ENCODE data around the gene VWA3B. TPM values are rescaled to one million over a fixed set of nuclear protein-coding genes. Genes with fewer than 3 reads are reported as not detected.

Gene VWA3B
- total and polyA plus RNA-seq, 2 of the 4 experiments (the other 2 are of a cell fraction) = not detected

- Histone ChIP-seq H3K4me1 (ENCODE audit: control insufficient read depth, insufficient read depth, low read length) (no peaks in the 10 kb centered on the region), H2BK120ac (ENCODE audit: low read depth, low read length) (no peak overlapping the region), H4K91ac (ENCODE audit: insufficient read depth, low read depth, low read length) (no peak overlapping the region), H3K23ac (ENCODE audit: low read depth, low read length) (no peak overlapping the region), H2AK5ac (ENCODE audit: low read depth, low read length) (no peak overlapping the region), H2AK9ac (replicated peaks; ENCODE audit: low read depth, low read length, poor library complexity) (no peak overlapping the region), H3K27me3 (ENCODE audit: control insufficient read depth, insufficient read depth, low read length) (peaks cover 28% of the 10 kb centered on the region), H3K27ac (ENCODE audit: insufficient read depth, low read length) (no peak overlapping the region), H2BK20ac (ENCODE audit: low read depth, low read length) (no peak overlapping the region), H2BK15ac (ENCODE audit: low read depth, low read length) (no peak overlapping the region), H3K18ac (ENCODE audit: low read depth, low read length) (no peak overlapping the region), H4K20me1 (ENCODE audit: insufficient read depth, low read length) (no peaks in the 10 kb centered on the region), H3K9me1 (ENCODE audit: insufficient read depth, low read length) (no peaks in the 10 kb centered on the region; the same call in 1 of the 2 replicates), H4K5ac (ENCODE audit: low read depth, low read length) (no peak overlapping the region), H2AFZ (replicated peaks; ENCODE audit: low read length, poor library complexity) (no peak overlapping the region), H3K9ac (ENCODE audit: low read depth, low read length) (no peak overlapping the region), H3K56ac (ENCODE audit: extremely low read depth, insufficient read depth, low read length) (no peak overlapping the region), H3K14ac (replicated peaks; ENCODE audit: low read depth, low read length) (no peak overlapping the region), H3K36me3 (ENCODE audit: control insufficient read depth, insufficient read depth, low read length) (no peaks in the 10 kb centered on the region), H3K4me3 (ENCODE audit: insufficient read depth, low read depth, low read length) (no peak overlapping the region), H3K79me1 (ENCODE audit: low read depth in 1 of 2, low read length in 2 of 2) (no peaks in the 10 kb centered on the region), H3K4me2 (ENCODE audit: low read depth, low read length) (no peak overlapping the region), H2BK5ac (ENCODE audit: low read depth, low read length, poor library complexity, severe bottlenecking) (no peak overlapping the region), H3K9me3 (ENCODE audit: control insufficient read depth, insufficient read depth, low read length) (no peaks in the 10 kb centered on the region), H4K8ac (ENCODE audit: low read depth in 2 of 2, low read length in 2 of 2) (no peak overlapping the region), H3K4ac (ENCODE audit: low read depth, low read length) (no peak overlapping the region)
- in situ Hi-C loops (cut with MboI; ENCODE audit: low sequenced_read_pairs) (no loop called here), dilution Hi-C loops (cut with HindIII; ENCODE audit: low sequenced_read_pairs, unreplicated experiment) (no loop called here), intact Hi-C loops (cut with micrococcal nuclease) (no loop called here)
- no peak for DNase-seq
- no peak for ATAC-seq (ENCODE audit: low read depth)
- no TSS peak for BruUV-seq (replicated peaks)
- TF ChIP-seq FOS (IDR thresholded peaks at IDR 0.05; ENCODE audit: low read depth, low read length) = no peak
- TF ChIP-seq ELK1 (IDR thresholded peaks at IDR 0.05; ENCODE audit: borderline replicate concordance, low read depth, low read length) = no peak
- TF ChIP-seq CHD1 (IDR thresholded peaks at IDR 0.05; ENCODE audit: low read depth, low read length) = no peak
- TF ChIP-seq MXI1 (IDR thresholded peaks at IDR 0.05; ENCODE audit: borderline replicate concordance, low read depth, low read length) = no peak
- no peak for TF ChIP-seq NFE2L2 (IDR thresholded peaks at IDR 0.05; ENCODE audit: low read depth, low read length)
- TF ChIP-seq RCOR1 (IDR thresholded peaks at IDR 0.05; ENCODE audit: insufficient replicate concordance, low read length) = no peak
- no peak for TF ChIP-seq CEBPB (IDR thresholded peaks at IDR 0.05; ENCODE audit: low read depth, low read length)
- no peak for TF ChIP-seq MAFK (IDR thresholded peaks at IDR 0.05; ENCODE audit: low read depth, low read length)
- TF ChIP-seq RFX5 (IDR thresholded peaks at IDR 0.05; ENCODE audit: low read depth, low read length) = no peak
- no peak for TF ChIP-seq RAD21 (IDR thresholded peaks at IDR 0.05; ENCODE audit: low read length)
- ChIA-PET POLR2A (ENCODE audit: unreplicated experiment) (no interaction called here), CTCF (no interaction called here)
- no CpG with 5 or more reads among the region's 7 CpGs for WGBS, 2 experiments (ENCODE audit: extremely low coverage in 2 of 2, insufficient read length in 1 of 2)
Observed at GRCh38 chr2:98156304-98156703, 69.3 kb downstream of the VWA3B start.

All from IMR-90 (cell line).